Measurements from ENCODE around the gene STK11IP. TPM values are rescaled to one million over a fixed set of nuclear protein-coding genes. Genes with fewer than 3 reads are reported as not detected.

STK11IP gene
- polyA plus RNA-seq, 10 donors = 9.4 to 26.5 (median 14.4) TPM

DNA sequence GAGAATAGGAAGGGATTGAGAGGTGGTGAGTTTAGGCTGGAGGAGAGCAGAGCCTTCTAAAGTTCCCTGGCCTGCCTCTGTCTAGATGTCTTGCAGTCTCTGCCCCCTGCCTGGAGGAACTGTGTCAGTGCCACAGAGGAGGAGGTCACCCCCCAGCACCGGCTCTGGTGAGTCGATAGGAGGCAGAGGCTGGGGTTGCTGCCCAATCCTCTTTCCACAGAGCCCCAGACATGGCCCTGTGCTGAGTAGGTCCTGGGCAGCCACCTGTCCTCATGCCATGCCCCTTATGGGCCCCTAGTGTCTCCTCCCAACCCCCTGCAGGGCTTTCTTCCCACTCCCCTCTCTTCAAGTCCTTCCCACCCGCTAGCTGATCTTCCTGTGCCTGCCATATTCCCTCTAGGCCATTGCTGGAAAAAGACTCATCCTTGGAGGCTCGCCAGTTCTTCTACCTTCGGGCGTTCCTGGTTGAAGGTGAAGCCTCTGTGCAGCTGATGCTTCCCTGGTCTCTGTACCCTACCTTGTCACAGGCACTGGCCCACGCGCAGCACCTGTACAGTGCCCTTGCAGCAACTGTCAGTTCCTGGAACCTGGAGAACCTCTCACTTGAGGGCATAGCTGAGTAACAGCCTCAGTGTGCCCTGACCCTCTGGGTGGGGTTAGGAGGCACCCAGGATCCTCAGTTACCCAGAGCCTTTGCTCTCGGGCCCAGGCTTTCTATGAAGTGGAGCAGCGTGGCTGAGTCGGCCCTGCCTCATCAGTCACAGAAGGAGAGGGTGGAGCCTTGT, 16.6 kb downstream of the STK11IP start:
- DNase-seq = no peak

- DNase-seq = no peak
Observed at GRCh38 chr2:219615036-219615435, 17.4 kb downstream of the STK11IP start.

DNA sequence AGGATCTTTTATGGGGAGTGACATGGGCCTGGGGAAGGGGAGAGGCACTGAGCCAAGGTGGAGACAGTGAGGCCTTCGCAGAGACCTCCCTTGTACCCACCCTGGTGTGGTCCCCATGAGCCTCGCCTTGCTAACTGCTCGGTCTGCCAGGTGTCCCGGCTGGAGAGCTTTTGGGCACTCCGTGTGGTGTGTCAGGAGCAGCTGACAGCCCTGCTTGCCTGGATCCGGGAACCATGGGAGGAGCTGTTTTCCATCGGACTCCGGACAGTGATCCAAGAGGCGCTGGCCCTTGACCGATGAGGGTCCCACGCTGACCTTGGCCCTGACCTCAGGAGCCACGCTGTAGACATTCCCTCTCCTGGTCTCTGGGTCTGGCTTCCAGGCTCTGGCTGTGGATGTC, 18.2 kb downstream of the STK11IP start:
- no peak for DNase-seq

DNA sequence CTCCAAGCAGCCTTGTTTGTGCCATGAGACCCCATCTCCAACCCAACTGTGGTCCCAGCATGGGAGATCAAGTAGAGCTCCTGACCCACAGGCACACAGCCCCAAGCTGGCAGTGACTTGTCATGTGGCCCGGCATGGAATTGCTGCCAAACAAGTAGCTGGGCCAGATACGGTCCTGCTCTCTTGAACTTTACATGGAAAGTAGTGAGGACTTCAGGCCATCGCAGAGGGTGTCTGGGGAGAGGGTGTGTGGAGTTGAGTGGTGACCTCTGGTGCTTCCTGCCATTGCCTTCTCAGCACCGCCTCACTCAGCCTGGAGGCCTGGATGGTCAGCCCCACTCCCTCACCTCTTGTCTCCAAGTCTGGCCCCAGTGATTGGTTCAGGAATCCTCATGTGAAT, 18.9 kb downstream of the STK11IP start:
- DNase-seq = no peak

DNA sequence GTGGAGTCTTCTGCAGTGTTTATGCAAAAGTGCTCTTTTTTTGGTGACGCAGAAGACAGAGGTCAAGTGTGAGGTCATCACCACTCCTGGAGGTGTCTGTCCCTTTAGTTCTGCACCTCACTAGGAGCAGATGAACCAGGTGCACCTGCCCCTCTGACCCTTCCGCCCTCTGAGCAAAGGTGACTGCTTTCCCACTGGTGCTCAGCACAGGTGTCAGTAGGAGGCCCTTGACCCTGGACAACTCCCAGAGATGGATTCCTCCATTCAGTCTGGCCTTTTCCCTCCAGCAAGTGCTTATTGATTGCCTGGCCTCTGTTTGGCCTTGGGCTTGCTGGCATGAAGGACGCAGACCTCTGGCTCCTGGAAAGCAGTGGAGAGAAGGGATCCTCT, 21.1 kb downstream of the STK11IP start:
- DNase-seq = no peak

DNA sequence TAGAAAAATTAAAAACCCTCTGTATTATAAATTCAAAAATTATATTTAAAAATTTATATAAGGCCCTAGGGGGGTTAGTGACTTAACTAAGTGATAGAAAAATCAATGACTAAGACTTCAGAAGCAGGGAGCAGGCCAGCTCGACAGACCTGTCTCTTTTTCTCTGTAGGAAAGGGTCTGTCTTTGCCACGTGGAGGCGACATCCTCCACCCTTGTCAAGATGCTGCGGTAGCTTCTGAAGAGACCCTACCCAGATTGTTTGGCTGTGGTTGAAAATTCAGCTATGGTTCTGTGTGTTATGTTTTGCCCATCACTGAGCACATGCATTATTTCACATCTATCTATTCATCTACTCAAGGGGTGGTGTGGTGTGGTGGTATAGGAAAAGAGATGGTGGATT, 21.6 kb downstream of the STK11IP start:
- DNase-seq = no peak

- no peak for DNase-seq
Observed at GRCh38 chr2:219620546-219620945, 22.9 kb downstream of the STK11IP start.

DNA sequence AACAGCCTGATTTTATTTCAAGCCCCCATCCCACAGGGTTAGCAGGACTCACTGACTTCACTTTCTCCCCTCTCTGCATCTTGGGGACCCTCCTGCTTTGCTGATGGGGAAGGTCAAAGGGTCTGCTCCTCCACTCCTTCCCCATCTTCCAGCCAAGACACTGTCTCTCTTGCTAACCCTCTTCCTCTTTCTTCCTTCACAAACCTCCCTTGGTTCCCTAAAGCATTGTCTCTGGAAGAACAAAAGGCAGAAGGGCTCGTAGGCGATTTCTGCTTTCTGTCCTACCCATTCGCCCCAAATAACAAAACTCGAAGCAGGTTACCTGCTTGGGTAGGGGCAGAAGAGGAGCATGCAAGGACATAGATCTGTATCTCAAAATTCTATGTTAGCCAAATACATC, 24.3 kb downstream of the STK11IP start:
- no peak for DNase-seq

DNA sequence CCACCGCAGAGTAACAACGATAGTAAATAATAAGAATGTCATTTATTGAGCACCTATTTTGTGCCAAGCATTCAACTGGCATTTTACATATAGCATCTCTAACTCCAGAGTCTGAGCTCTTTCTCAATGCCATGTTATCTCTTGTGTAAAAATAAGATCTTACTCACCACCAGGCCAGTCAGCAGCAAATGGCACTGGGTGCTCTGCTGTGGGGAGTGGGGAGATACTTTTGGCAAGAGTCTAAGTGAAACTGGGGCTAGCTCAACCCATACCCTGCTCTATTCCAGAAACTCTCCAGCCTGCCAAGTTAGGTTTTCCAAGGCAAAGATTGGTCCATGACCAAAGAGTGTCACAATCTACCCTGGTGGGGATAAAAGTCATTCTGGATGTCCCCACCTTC, 24.8 kb downstream of the STK11IP start:
- no peak for DNase-seq

GRCh38 chr2:219624565-219624964, 26.9 kb downstream of the STK11IP start:
- DNase-seq = no peak

- DNase-seq = no peak
Observed at GRCh38 chr2:219625179-219625578, 27.5 kb downstream of the STK11IP start.

GRCh38 chr2:219626540-219626939, 28.9 kb downstream of the STK11IP start:
- no peak for DNase-seq

GRCh38 chr2:219627103-219628100, 29.7 kb downstream of the STK11IP start, which contains the start of gene SLC4A3:
Gene SLC4A3 (plus strand): TSS chr2:219627630. CDS start chr2:219627993, 363 bp downstream.
- no peak for DNase-seq

DNA sequence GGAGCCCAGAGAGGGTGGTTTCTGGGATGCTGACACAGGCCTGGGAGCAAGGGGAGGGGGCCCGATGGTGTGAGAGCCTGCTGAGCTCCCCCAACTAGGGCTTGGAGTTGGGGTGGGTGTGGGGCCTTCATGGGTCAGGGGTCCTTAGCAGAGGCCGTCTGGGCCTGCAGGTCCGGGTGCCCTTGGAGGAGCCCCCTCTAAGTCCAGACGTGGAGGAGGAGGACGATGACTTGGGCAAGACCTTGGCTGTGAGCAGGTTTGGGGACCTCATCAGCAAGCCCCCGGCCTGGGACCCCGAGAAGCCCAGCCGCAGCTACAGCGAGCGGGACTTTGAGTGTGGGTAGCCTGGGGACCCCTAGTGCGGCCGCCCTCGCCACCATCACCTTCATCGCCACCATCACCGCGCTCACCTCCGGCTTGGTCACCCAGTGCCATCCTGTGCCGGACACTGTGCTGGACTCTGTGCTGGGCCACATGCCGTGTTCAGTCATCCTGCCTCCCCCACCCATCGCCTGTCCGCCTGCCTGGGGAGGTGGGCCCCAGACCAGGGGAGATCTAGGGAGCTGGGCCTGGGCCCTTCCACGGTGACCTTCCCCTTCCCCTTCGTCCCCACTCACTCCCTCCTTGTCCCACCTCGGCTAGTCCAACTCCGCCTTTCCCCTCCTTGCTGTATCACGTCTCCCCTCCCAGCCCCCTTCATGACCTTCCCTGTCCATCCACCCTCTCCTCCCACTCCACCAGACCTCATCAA, 30.8 kb downstream of the STK11IP start:
- no peak for DNase-seq

DNA sequence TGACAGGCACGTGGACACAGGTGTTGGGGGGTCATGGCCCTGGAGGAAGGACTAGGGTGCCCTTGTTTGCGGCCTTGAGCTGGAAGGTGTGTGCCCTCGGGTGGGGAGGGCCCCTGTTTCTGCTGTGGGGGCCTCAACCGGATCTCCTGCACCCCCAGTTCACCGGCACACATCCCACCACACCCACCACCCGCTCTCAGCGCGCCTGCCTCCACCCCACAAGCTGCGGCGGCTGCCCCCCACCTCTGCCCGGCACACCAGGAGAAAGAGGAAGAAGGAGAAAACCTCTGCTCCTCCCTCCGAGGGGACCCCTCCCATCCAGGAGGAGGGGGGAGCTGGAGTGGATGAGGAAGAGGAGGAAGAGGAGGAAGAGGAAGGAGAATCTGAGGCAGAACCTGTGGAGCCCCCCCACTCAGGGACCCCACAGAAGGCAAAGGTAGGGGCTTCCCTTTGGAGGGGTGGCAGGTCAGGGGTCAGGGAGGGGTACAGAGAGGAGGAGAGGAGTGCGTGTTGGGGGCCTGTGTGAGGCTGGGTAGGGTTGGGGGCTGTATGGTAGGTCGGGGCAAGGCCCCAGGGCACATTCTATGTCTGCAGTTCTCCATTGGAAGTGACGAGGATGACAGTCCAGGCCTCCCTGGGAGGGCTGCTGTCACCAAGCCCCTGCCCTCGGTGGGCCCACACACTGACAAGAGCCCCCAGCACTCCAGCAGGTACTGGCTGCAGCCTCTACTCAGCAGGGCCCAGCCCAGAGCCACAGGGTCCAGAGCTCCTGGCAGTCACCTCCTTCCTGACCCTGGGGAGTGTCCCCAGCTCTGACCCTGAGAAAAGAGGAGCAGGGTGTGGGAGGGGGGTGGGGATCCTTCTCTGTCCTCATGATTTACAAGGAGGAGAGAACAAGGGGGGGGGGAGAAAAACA, 31.6 kb downstream of the STK11IP start:
- DNase-seq = no peak

DNA sequence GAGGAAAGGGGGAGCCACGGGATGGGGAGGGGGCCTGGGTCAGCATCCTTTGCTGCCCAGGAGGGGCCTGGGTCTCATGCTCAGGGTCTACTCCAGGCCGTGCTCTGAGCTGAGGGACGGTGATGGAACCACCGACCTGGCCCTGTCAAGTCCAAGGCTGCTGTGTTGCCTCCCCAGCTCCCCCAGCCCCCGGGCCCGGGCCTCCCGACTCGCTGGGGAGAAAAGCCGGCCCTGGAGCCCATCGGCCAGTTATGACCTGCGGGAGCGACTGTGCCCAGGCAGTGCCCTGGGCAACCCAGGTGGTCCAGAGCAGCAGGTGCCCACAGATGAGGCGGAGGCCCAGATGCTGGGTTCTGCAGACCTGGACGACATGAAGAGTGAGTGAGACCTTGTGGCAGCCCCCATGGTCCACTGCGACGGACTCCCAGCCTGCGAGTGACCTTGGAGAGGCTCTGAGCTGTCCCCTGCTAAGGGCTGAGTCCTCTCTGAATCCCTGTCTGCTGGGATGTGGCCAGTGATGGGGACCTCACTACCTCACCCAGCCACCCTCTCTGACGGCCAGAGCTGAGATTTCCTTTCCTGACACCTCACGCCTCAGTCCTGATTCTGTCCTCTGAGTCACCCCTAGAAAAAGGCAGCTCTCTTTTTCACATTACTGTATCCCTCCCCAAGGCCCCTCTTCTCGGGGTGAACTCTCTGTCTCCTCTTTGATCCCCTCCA, 32.5 kb downstream of the STK11IP start:
- no peak for DNase-seq

DNA sequence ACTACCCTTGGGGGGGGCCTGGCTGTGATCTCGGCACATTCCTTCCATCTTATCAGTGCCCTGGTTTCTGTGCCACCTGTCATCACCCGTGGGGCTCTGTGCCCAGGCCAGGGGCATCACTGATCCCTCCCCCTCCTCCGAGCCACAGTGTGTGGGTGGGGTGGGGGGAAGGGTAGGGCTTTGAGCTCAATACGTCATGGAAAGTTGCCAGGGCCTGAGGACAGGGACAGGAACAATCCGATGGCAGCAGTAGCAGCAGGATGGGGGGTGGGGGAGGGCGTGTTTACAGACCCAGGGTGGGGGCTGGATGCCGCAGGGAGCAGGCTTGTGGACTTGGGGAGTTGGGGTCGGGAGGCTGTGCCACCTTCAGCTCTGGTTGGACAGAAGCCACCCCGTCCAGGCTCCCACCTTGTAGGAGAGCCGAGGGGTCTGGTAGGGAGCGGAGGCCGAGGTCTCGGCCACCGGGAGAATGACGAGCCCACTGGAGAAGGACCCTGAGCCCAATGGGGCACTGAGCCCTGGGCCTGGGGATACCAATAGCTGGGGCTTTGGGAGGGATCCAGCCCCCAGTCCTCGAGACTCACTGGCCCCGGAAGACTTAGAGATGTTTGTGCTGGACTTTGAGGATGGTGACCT, 33.2 kb downstream of the STK11IP start:
- DNase-seq = no peak

DNA sequence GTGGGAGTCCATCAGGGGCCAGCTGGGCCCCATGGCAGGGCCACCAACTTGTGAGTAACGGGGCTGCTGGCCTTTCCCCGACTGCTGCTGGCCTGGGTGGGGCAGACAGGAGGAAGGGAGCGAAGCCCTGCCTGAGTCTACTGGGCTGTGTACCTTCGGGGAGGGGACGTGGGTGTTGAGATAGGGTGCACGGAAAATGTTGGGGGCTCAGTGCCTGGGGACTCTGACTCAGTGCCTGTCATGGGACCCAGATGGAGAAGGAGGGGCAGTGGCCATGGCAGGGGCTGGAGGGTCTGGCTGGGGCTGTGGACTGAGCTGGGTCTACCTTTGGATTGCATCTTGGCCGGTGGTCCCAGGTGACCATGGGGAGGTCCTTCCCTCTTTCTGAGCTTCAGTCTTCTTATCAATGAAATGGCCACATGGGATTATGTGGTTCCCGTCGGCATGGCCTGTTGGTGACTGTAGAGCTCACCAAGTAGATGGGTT, 33.8 kb downstream of the STK11IP start:
- no peak for DNase-seq
